Measurements from ENCODE around the gene SCART1.
"Not testable (repeated sequence)": the region's sequence is repeated elsewhere in the genome, so short reads cannot be mapped to it uniquely, and the experiment has no call there.

SCART1 gene

GRCh38 chr10:133466683-133467275 is 13.0 kb downstream of the SCART1 start:
- no peak overlapping the region for H3K4me3 Mint-ChIP-seq
- peaks cover 80% of the 10 kb centered on the region for H3K9me3 Mint-ChIP-seq

GRCh38 chr10:133467286-133467911 is 13.7 kb downstream of the SCART1 start:
- no peaks in the 10 kb centered on the region for H3K4me1 Mint-ChIP-seq
- H3K27ac Mint-ChIP-seq = no peak overlapping the region
- no peak for TF ChIP-seq CTCF (IDR thresholded peaks at IDR 0.05)
- peaks cover 23% of the 10 kb centered on the region for H3K36me3 Mint-ChIP-seq (ENCODE audit: low read depth)
- no peak overlapping the region for H3K4me3 Mint-ChIP-seq
- H3K9me3 Mint-ChIP-seq = peaks cover 81% of the 10 kb centered on the region
- no peak for DNase-seq
- peaks cover 7% of the 10 kb centered on the region for H3K27me3 Mint-ChIP-seq (ENCODE audit: low read depth, poor library complexity)

More at GRCh38 chr10:133466683-133467275, 13.0 kb downstream of the SCART1 start:
- no peaks in the 10 kb centered on the region for H3K4me1 Mint-ChIP-seq
- peaks cover 8% of the 10 kb centered on the region for H3K27me3 Mint-ChIP-seq (ENCODE audit: low read depth, poor library complexity)
- H3K36me3 Mint-ChIP-seq (ENCODE audit: low read depth) = peaks cover 23% of the 10 kb centered on the region
- DNase-seq = no peak
- TF ChIP-seq CTCF (IDR thresholded peaks at IDR 0.05) = no peak
- H3K27ac Mint-ChIP-seq = no peak overlapping the region

GRCh38 chr10:133469205-133469604 is 15.5 kb downstream of the SCART1 start:
- Mint-ChIP-seq H3K9me3 (peaks cover 81% of the 10 kb centered on the region), H3K36me3 (ENCODE audit: low read depth) (peaks cover 23% of the 10 kb centered on the region)
- not testable (repeated sequence) for DNase-seq; H3K27ac Mint-ChIP-seq; H3K27me3 Mint-ChIP-seq (ENCODE audit: low read depth, poor library complexity); H3K4me3 Mint-ChIP-seq; H3K4me1 Mint-ChIP-seq

- Mint-ChIP-seq H3K36me3 (ENCODE audit: low read depth) (peaks cover 19% of the 10 kb centered on the region), H3K27ac (no peak overlapping the region), H3K4me1 (no peaks in the 10 kb centered on the region), H3K27me3 (ENCODE audit: low read depth, poor library complexity) (peaks cover 7% of the 10 kb centered on the region), H3K4me3 (no peak overlapping the region), H3K9me3 (peaks cover 88% of the 10 kb centered on the region)
- TF ChIP-seq CTCF (IDR thresholded peaks at IDR 0.05) = no peak
- DNase-seq = no peak
Observed at GRCh38 chr10:133471300-133472109, 17.8 kb downstream of the SCART1 start.

GRCh38 chr10:133473270-133473669 is 19.5 kb downstream of the SCART1 start:
- H3K36me3 Mint-ChIP-seq (ENCODE audit: low read depth) = peaks cover 2% of the 10 kb centered on the region
- DNase-seq = no peak
- no peaks in the 10 kb centered on the region for H3K4me1 Mint-ChIP-seq
- peaks cover 73% of the 10 kb centered on the region for H3K9me3 Mint-ChIP-seq
- no peak overlapping the region for H3K27ac Mint-ChIP-seq
- TF ChIP-seq CTCF (IDR thresholded peaks at IDR 0.05) = no peak
- H3K4me3 Mint-ChIP-seq = no peak overlapping the region
- peaks cover 4% of the 10 kb centered on the region for H3K27me3 Mint-ChIP-seq (ENCODE audit: low read depth, poor library complexity)

- TF ChIP-seq CTCF (IDR thresholded peaks at IDR 0.05) = no peak
- peaks cover 68% of the 10 kb centered on the region for H3K9me3 Mint-ChIP-seq
- no peaks in the 10 kb centered on the region for H3K4me1 Mint-ChIP-seq
- DNase-seq = no peak
- no peak overlapping the region for H3K4me3 Mint-ChIP-seq
- peaks cover 4% of the 10 kb centered on the region for H3K27me3 Mint-ChIP-seq (ENCODE audit: low read depth, poor library complexity)
- H3K27ac Mint-ChIP-seq = no peak overlapping the region
- H3K36me3 Mint-ChIP-seq (ENCODE audit: low read depth) = no peaks in the 10 kb centered on the region
Observed at GRCh38 chr10:133474027-133474426, 20.3 kb downstream of the SCART1 start.
